Fibroblast of lung (primary cell): Measurements from ENCODE around the gene ATRIP.

Experiments
- CTCF ChIP-seq, 2 donors: IDR thresholded peaks in 1 of 2; conservative IDR thresholded peaks in 1 of 2; 1 replicate in 1 of 2; 2 replicates in 1 of 2; pipeline ENCODE4 v1.5.1; 2011 to 2012; ENCODE audit warnings: low read length in 2 of 2, control low read depth in 1 of 2, inconsistent platforms in 1 of 2, low read depth in 1 of 2, mild to moderate bottlenecking in 1 of 2
- EZH2 ChIP-seq: IDR thresholded peaks from 2 replicates; pipeline ENCODE4 v1.5.1; 2012; ENCODE audit warnings: low read length, control low read depth, mild to moderate bottlenecking; ENCODE audit errors: missing control alignments

- no peak for TF ChIP-seq CTCF (conservative IDR thresholded peaks at IDR 0.05 in 1 of 2, IDR thresholded peaks at IDR 0.05 in 1 of 2; ENCODE audit: low read depth in 1 of 2, low read length in 2 of 2)
- no peak for TF ChIP-seq EZH2
These were observed 17.2 kb downstream of the ATRIP start for GRCh38 chr3:48463703-48464102.
